Esophagus (tissue), 2 donors: Measurements from ENCODE around the gene FBL. TPM values are rescaled to one million over a fixed set of nuclear protein-coding genes. Genes with fewer than 3 reads are reported as not detected.

Experiments used
- H3K27ac ChIP-seq, 2 donors: one replicate each; pipeline ENCODE4 v1.5.1; 2013; ENCODE audit warnings: low read depth in 2 of 2, mild to moderate bottlenecking in 2 of 2, inconsistent platforms in 1 of 2, low read length in 1 of 2, moderate library complexity in 1 of 2
- H3K27me3 ChIP-seq, 2 donors: one replicate each; pipeline ENCODE4 v1.6.1; 2013; ENCODE audit warnings: low read length in 2 of 2, control low read depth in 1 of 2, mild to moderate bottlenecking in 1 of 2; ENCODE audit not compliant: insufficient read depth in 2 of 2, control insufficient read depth in 1 of 2
- H3K36me3 ChIP-seq, 2 donors: one replicate each; pipeline ENCODE4 v1.6.1; 2013; ENCODE audit warnings: low read length in 1 of 2; ENCODE audit not compliant: control insufficient read depth in 2 of 2, insufficient read depth in 2 of 2
- H3K4me1 ChIP-seq, 2 donors: one replicate each; pipeline ENCODE4 v1.6.1; 2013; ENCODE audit warnings: low read length in 1 of 2; ENCODE audit not compliant: control insufficient read depth in 2 of 2, insufficient read depth in 2 of 2
- H3K4me3 ChIP-seq, 2 donors: one replicate each; pipeline ENCODE4 v1.5.1; 2013; ENCODE audit warnings: low read length in 2 of 2, mild to moderate bottlenecking in 2 of 2, low read depth in 1 of 2, moderate library complexity in 1 of 2
- H3K9me3 ChIP-seq, 2 donors: one replicate each; pipeline ENCODE4 v1.6.1; 2013; ENCODE audit warnings: mild to moderate bottlenecking in 2 of 2, low read depth in 1 of 2, low read length in 1 of 2, moderate library complexity in 1 of 2; ENCODE audit not compliant: control insufficient read depth in 2 of 2, insufficient read depth in 1 of 2
- WGBS, 2 donors: extraction: QIAGEN DNeasy Blood & Tissue Kit; methylation state at CpG; one replicate each; pipeline ENCODE4 v1.1.7; 2013; 5-methylcytosine and 5-hydroxymethylcytosine counted together
- polyA plus RNA-seq, 2 donors: library from polyadenylated mRNA; stranded (reverse); fragments of 200-250 nt; gene quantifications; one replicate each; pipeline ENCODE4 v1.2.3, GENCODE V29; 2013
- donor health status: healthy with polysubstance abuse.
- donor health status: Bipolar disorder and iron deficiency.

Gene FBL
- polyA plus RNA-seq, 2 donors = 174 to 366 TPM

DNA sequence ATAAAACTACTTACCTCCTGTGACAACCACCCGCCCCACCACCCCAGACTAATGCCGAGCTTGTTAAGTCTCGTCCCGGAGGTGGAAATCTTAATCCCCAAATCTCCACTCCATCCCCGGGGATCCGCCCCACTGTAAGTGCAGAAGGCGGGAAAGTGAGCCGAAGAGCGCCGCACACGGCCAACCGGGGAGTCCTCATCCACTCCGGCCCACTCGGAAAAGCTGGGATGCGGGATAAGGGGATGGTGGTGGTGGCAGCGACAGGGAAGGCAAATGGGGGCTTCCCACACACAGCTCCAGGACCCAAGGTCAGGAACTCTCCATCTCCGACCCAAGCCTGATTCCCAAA is 621 bp downstream of the FBL start:
- Histone ChIP-seq H3K4me3 (peak overlapping the region; percentile 60 to 87), H3K9me3 (no peaks in the 10 kb centered on the region), H3K36me3 (no peaks in the 10 kb centered on the region), H3K27me3 (no peaks in the 10 kb centered on the region), H3K27ac (peak overlapping the region in 1 of 2 donors; percentile 92), H3K4me1 (no peaks in the 10 kb centered on the region)
- 0 to 2% methylated on average over 17 of the region's 17 CpGs for WGBS, 2 donors

DNA sequence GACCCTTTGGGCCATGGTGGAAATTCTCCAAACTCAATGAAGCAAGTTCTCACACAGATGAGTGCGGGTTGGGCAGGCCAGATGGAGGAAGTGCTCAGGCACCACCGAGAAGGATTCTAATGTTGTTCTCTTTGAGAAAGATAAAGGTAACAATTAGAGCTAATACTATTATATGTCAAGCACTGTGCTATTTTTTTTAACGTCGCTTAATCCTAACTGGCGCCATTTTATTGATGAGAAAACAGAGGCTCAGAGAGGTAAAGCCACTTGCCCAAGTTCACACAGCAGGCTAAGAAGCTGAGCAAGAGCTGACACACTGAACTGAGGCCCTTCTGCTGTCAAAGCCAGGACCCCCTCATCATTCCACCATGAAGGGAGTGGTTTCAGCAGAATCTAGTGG is 1.0 kb downstream of the FBL start:
- H3K27ac ChIP-seq = peak overlapping the region in 1 of 2 donors; percentile 13
- no peaks in the 10 kb centered on the region for H3K4me1 ChIP-seq

DNA sequence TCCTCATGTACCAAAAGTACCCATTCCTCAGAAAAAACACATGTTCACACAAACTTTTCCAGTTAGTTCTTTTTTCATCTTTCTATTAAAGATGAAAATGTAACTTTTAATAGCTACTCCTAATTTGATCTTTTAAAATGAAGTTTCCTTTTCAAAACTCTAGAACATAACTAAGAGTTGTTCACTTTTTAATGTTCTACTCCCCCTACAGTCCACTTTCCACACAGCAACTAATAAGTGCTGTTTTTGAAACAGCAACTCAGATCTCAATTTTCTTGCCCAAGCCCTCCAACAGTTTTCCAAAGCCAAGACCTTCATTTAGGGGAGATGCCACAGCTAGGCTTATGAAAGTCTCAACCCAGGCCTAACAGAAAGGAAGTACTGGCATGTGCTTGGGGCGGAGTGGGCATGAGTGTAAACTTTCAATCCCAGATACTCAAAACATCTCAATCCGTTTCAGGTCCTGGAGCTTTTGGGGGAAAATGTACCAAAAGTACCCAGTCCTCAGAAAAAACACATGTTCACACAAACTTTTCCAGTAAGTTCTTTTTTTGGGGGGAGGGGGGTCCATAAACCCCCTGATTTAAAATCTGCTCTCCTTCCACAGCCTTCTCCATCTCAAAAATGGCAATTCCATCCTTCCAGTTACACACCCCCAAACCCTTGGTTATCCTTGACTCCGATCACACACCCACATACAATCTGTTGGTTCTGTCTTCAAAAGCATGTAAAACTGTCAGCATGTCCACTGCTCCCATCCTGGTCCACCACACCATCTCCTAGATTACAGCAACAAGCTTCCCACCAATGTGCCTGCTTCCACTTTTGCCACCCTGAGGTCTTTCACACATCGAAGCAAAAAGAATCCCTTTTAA is 2.0 kb downstream of the FBL start:
- H3K4me3 ChIP-seq = no peak overlapping the region
- H3K36me3 ChIP-seq = peaks cover 3 to 6% of the 10 kb centered on the region in 2 donors
- H3K27ac ChIP-seq = no peak overlapping the region
- no peaks in the 10 kb centered on the region for H3K27me3 ChIP-seq
- 41 to 48% methylated on average over 4 of the region's 4 CpGs for WGBS, 2 donors
- no peaks in the 10 kb centered on the region for H3K9me3 ChIP-seq
- H3K4me1 ChIP-seq = no peaks in the 10 kb centered on the region

More for the DNA sequence above, 1.0 kb downstream of the FBL start:
- Histone ChIP-seq H3K27me3 (no peaks in the 10 kb centered on the region), H3K4me3 (peak overlapping the region; percentile 60 to 87), H3K36me3 (no peaks in the 10 kb centered on the region), H3K9me3 (no peaks in the 10 kb centered on the region)
- 17 to 27% methylated on average over 5 of the region's 5 CpGs for WGBS, 2 donors

GRCh38 chr19:39842693-39843435 is 3.3 kb downstream of the FBL start:
- no peaks in the 10 kb centered on the region for H3K4me1 ChIP-seq
- 74 to 80% methylated on average over 7 of the region's 7 CpGs for WGBS, 2 donors
- H3K27ac ChIP-seq = no peak overlapping the region
- no peaks in the 10 kb centered on the region for H3K9me3 ChIP-seq
- H3K36me3 ChIP-seq = peaks cover 7 to 11% of the 10 kb centered on the region in 2 donors
- H3K27me3 ChIP-seq = no peaks in the 10 kb centered on the region
- H3K4me3 ChIP-seq = no peak overlapping the region

GRCh38 chr19:39841041-39841440 is 5.1 kb downstream of the FBL start:
- 94 to 97% methylated on average over 4 of the region's 4 CpGs for WGBS, 2 donors
- Histone ChIP-seq H3K4me3 (no peak overlapping the region), H3K27ac (no peak overlapping the region), H3K4me1 (no peaks in the 10 kb centered on the region), H3K27me3 (no peaks in the 10 kb centered on the region), H3K9me3 (no peaks in the 10 kb centered on the region), H3K36me3 (peaks cover 16 to 23% of the 10 kb centered on the region in 2 donors)

DNA sequence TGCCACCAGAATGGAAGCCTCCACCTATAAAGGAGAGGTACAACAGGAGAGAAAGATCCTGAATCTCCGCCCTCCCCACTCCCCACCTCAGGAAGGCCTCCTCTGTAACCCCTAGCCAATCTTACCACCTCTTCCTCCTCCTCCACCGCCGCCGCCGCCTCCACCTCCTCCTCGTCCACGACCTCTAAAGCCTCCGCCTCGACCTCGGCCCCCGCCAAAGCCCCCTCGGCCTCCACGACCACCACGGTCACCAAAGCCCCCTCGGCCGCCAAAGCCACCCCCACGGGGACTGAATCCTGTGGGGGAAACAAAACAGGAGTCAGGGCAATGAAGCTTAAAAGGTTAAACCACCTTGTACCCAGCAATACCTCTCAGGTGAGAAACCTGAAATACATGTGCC is 5.7 kb downstream of the FBL start:
- no peaks in the 10 kb centered on the region for H3K9me3 ChIP-seq
- no peaks in the 10 kb centered on the region for H3K4me1 ChIP-seq
- no peak overlapping the region for H3K4me3 ChIP-seq
- 88 to 91% methylated on average over 17 of the region's 17 CpGs for WGBS, 2 donors
- H3K27ac ChIP-seq = no peak overlapping the region
- H3K27me3 ChIP-seq = no peaks in the 10 kb centered on the region
- H3K36me3 ChIP-seq = peaks cover 16 to 23% of the 10 kb centered on the region in 2 donors

DNA sequence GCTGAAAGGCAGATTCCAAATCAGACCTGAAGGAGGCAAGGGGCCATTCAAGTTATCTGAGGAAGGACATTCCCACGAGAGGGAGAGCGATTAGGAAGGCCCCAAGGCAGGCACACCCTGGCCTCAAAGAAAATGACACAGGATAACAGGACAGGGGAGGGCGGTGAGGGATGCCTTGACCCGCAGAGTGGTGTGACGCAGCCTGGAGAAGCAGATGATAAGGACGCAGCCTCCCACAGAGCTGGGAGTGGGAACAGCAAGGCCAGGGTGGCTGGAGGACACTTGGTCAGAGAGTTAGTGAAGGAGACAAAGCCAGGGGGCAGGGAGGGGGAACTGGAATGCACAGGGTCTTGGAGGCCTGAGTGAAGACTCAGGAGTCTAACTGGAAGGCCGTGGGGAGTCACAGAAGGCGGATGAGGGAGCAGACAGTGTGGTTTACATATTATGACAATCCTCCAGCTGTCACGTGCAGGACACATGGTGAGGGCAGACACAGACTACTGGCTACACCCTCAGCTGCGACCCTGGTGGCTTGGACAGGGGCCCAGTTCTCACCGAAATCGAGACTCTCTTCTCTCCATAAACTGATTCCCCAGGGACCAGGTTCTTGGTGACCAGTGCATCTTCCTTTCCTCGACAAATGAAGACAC is 6.4 kb downstream of the FBL start:
- H3K36me3 ChIP-seq = peaks cover 16 to 23% of the 10 kb centered on the region in 2 donors

GRCh38 chr19:39838569-39838968 is 7.6 kb downstream of the FBL start:
- Histone ChIP-seq H3K4me3 (no peak overlapping the region), H3K4me1 (peaks cover 0 to 4% of the 10 kb centered on the region in 2 donors), H3K36me3 (peaks cover 16 to 27% of the 10 kb centered on the region in 2 donors), H3K27me3 (no peaks in the 10 kb centered on the region), H3K9me3 (no peaks in the 10 kb centered on the region), H3K27ac (no peak overlapping the region)
- 60 to 67% methylated on average over 4 of the region's 4 CpGs for WGBS, 2 donors

More for the DNA sequence above, 6.4 kb downstream of the FBL start:
- no peak overlapping the region for H3K27ac ChIP-seq
- H3K9me3 ChIP-seq = no peaks in the 10 kb centered on the region
- no peak overlapping the region for H3K4me3 ChIP-seq
- H3K27me3 ChIP-seq = no peaks in the 10 kb centered on the region
- WGBS, 2 donors = 77 to 78% methylated on average over 13 of the region's 13 CpGs
- no peaks in the 10 kb centered on the region for H3K4me1 ChIP-seq

DNA sequence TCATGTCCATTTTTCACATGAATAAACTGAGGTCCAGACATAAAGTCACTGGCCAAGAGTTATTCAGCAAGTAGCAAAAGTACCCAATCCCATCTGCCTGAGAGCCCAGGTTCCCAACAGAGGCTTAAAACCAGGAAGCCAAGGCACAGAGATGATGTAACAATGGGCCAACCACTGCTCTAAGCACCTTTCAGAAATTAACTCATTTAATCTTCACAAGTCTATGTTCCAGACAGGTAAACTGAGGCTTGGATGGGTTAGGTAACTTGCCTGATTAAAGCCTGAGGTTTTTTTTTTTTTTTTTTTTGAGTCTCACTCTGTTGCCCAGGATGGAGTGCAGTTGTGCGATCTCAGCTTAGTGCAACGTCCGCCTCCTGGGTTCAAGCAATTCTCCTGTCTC is 8.2 kb downstream of the FBL start:
- Histone ChIP-seq H3K27ac (no peak overlapping the region), H3K4me3 (no peak overlapping the region), H3K9me3 (no peaks in the 10 kb centered on the region), H3K4me1 (peaks cover 0 to 4% of the 10 kb centered on the region in 2 donors), H3K36me3 (peaks cover 16 to 27% of the 10 kb centered on the region in 2 donors), H3K27me3 (no peaks in the 10 kb centered on the region)
- 81 to 86% methylated on average over 3 of the region's 3 CpGs for WGBS, 2 donors
